HG02981 (cell line): ENCODE measurements around the gene JPH3.

Experiments
- ATAC-seq: cut with Tn5 transposase; IDR thresholded peaks from one replicate; pipeline ENCODE4 v1.9.1; 2021; ENCODE audit warnings: mild to moderate bottlenecking, moderate library complexity; ENCODE audit not compliant: unreplicated experiment

JPH3 gene

DNA sequence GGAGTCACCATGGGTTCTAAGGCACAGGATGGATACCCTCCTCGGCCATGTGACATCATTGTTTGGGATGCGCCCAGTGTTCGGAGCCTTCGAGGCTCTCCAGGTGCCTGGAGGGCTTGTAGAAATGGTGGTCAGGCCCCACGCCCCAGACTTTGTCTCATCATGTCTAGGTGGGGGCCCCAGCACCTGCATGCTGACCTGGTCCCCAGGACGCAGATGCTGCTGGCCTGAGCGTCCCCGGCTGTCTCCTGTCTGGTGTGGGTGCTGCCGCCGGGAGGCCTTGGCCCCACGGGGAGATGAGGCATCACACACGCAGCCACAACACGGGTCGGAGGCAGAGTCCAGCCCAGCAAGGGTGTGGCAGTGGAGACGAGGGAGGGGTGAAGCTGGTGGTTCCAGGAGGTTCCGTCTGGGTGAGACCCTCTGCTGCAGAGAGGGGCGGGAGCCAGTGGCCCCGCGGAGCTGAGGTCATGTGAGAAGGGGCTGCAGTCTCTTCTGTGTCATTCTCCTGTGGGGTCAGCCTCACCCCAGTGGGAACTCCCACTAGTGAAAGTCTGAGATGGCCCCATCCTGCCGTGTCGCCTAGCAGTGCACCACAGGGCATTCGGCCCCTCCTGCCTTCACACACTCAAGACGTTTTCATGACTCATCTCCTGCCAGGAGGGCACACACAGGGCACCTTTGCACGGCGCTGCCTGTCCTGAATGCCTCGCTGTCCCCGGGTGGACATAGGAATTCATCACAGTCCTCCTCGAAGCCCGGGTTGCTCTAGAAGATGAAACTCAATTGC lies 46.6 kb downstream of the JPH3 start:
- ATAC-seq: no peak

- no peak for ATAC-seq
These were observed 50.1 kb downstream of the JPH3 start for GRCh38 chr16:87652386-87652785.

DNA sequence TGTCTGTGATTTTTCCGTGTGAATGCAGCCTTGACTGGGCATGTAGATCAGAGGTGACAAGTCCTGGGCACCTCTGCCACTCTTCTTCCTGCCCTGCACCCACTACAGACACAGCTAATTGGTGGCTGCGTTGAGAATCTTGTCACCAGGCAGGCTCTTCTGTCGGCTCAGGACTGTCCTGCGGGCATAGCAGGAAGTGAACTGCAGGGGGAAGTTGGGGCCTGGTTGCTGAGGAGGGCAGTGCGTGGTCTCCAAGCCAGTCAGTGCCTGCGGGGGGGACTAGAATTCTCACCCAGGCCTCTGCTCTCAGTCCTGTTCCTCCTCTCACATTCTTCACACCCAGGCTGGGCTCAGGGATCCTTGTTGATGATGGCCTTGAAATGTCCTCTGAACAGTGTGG lies 50.5 kb downstream of the JPH3 start:
- ATAC-seq: no peak

GRCh38 chr16:87653234-87653633 lies 50.9 kb downstream of the JPH3 start:
- ATAC-seq: no peak

GRCh38 chr16:87654826-87655225 lies 52.5 kb downstream of the JPH3 start:
- no peak for ATAC-seq

DNA sequence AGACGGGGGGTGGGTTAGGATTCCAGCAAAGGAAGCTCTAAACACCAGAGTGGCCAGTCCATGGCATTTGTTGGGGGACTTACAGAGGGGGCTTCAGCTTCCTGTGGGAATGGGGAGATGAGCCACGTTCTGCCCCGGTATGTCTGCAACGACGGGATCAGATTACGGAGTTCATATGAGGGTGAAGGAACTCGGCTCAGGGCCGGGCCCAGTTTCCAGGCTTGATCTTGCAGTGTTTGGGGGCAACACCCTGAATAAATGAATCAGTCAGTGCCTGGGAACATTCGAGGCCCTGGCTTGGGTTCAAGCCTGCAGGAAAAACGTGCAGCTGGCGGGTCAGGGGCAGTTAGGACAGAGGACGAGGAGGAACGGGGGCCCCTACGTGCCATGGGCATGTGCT lies 54.0 kb downstream of the JPH3 start:
- ATAC-seq: no peak

DNA sequence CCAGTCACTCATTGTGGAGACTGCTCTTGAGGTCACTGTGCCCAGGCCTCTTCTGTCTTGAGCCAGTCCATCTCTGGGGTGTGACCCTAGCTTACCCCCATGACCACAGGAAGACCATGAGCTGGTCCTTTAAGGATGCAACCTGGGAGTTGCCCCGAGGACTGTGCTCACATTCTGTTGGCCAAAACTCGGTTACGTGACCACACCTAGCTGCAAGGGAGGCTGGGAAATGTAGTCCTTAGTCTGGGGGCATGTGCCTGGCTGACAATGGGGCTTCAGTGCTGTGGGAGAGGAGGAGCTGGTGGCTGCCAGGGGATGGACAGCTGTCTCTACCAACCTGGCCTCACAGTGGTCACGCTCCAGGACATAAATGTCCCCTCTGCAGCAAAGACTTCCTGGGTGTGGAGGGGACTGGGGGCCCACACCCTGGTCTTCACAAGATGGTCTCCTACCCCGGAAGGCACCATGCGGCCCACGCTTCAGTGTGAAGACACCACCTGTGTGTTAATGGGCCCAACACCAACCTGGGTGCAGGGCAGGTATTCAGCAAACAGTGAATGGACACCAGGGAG lies 55.4 kb downstream of the JPH3 start:
- ATAC-seq: no peak

GRCh38 chr16:87658564-87659225 lies 56.4 kb downstream of the JPH3 start:
- ATAC-seq: no peak

DNA sequence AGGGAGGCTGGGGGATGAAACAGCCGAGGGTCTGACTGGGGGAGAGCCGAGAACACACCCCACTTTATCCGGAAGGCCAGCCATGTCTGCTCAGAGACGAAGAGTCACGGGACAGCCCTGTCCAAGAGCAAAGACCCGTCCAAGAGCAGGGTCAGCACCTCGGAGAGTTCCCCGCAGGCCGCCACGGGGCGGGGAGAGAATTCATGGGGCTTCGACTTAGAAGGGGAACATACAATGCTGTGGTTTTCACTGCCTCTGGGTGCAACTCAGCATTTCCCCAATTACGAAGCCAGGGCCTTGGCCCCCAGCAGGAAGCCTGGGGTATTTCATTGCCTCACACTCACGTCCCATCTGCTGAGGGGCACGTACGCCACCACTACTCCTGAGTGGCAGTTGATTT lies 59.3 kb downstream of the JPH3 start:
- no peak for ATAC-seq

- ATAC-seq: no peak
These were observed 60.2 kb downstream of the JPH3 start for GRCh38 chr16:87662254-87663204.

GRCh38 chr16:87664792-87665191 lies 62.5 kb downstream of the JPH3 start:
- no peak for ATAC-seq

DNA sequence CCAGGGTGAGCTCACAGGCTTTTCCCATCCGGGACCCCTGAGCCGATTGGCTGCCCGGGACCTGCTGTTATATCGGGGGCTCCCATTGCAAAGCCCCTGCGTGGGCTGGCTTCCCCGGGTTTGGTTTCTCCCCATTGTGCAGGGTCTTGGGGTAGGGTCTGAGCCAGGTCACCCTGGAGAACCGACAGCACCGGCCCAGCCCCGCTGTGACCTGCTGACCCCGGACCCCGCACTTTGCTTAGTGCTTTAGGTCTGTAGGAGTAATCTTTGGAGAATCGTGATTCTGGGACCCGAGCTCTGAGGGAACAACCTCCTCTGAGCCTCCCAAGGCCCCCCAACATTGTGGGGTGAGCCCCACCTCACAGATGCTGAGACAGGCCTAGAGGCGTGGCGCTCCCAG lies 62.9 kb downstream of the JPH3 start:
- ATAC-seq: no peak

DNA sequence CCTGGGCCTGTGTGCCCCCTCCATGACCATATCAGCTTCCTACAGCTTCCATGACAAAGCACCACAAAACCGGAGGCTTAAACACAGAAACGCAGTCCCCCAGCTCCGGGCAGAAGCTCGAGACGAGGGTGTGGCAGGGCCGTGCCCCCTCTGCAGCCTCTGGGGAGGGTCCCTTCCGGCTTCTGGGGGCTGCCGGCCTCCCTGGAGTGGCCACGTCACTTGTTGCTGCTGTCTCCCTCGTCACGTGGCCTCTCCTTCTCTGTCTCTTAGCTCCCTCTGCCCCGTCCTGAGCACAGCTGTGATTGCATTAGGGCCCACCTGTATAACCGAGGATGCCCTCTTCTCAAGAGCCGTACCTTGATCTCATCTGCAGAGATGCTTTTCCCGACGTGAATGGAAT lies 64.6 kb downstream of the JPH3 start:
- ATAC-seq: no peak

GRCh38 chr16:87667443-87667842 lies 65.1 kb downstream of the JPH3 start:
- no peak for ATAC-seq

- no peak for ATAC-seq
These were observed 65.6 kb downstream of the JPH3 start for GRCh38 chr16:87667946-87668345.

GRCh38 chr16:87669672-87670071 lies 67.4 kb downstream of the JPH3 start:
- ATAC-seq: no peak

GRCh38 chr16:87671221-87671620 lies 68.9 kb downstream of the JPH3 start:
- no peak for ATAC-seq

- ATAC-seq: no peak
These were observed 69.5 kb downstream of the JPH3 start for GRCh38 chr16:87671715-87672270.

DNA sequence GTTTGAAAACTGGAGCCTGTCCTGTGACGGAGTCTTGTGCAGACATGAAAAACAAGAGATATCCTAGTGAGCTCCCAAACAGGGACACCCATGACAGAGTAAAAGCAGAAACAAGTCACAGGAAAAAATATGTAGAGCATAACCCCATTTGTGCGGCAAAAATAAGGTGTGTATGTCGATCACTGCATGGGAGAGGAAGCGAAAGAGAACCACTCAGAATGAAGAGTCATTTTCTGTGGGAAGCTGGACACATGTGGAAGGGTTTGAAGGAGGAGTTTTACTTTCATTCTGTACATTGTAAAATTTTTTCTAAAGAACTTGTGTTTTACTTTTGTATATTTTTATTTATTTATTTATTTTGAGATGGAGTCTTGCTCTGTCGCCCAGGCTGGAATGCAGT lies 72.1 kb downstream of the JPH3 start:
- no peak for ATAC-seq

DNA sequence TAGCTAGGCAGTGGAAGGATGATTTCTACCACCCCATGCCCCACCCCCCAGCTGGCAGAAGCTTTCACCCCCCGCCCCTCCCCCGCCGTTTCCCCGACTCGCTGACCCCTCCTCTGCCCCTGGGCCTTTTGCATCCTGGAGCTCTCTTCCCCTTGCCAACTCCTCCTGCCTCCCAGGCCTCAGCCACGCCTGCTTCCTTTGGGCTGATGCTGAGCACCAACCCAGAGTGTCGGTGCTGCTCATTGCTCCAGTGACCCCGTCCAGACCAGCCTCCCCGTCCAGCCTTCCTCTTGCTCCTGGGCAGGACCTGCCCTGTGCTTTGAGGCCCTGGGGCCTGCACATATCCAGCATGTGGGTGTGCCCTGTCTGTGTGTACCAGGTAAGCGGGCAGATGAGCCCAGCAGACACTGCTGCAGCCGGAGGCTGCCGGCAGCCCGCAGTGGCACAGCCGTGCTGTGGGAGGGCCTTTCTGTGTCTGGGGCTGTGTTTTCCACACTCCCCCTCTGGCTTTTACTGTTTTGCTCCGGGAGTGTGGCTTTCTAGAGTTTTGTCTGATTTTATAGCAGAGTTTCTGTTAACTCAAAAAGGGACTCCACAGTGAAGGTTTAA lies 72.9 kb downstream of the JPH3 start:
- ATAC-seq: no peak
